NK-92 (cell line): ENCODE results near the gene INO80B.
A peak's percentile ranks its signal among the peaks of the same experiment; 100 is the strongest.
"Not testable (repeated sequence)": the region's sequence is repeated elsewhere in the genome, so short reads cannot be mapped to it uniquely, and the experiment has no call there.

ENCODE experiments used
- DNase-seq: peaks from one replicate; lab custom pipeline; 2025; ENCODE audit not compliant: unreplicated experiment; lab: John Stamatoyannopoulos, UW

The INO80B gene

DNA sequence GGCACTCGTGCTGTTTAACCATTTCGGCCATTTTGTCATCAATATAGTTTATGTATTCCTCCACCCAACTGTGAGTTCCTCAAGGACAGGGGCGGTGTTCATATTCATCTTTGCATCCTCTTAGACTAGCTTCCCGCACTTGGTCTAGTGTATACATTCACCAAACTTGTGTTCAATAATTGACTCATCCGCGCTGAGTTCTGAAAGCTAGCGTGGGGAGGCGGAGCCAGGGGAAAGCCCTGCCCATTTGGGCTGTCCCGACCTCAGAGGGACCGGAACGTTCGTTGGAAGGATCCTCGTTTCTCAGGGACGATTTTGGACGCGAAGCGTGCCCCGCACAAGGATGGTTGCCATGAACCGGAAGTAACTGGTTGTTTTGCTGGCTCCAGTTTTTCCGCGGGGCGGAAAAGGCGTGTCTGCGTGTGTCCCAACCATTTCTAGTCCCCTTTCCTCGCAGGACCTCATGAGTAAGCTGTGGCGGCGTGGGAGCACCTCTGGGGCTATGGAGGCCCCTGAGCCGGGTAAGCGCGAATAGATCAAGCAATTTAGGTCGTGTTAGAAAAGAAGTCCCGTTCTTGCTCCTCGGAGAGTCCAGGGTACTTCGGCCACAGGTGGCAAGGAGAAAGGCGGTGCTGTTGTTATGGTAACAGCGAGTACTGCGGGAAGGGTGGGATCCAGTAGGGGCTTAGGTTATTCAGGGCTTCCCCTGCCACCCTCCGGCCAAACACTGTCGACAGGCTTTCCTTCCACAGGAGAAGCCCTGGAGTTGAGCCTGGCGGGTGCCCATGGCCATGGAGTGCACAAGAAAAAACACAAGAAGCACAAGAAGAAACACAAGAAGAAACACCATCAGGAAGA lies at the start of gene INO80B:
INO80B (plus strand) TSS at position 434 of the 858 bp plus-strand sequence; CDS start at position 464, 30 bp downstream.
- DNase-seq, result peak; percentile 55

DNA sequence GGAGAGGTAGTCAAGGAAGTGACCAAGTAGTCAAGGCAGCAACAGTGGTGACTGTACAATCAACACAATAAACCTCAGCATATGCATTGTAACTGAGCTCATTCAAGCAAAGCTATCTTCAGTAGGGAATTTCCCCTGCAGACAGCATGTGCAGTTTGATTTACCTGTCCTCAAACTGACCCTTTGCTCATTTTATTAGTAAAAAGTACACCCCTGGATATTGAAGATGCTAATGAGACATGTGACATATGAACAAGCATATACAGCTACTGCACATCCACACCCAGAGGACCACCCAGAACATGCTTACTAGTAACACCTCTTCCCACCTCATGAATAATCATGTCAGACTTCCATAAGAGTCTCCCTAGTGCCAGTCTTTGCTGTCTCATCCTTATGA lies 48.9 kb upstream of the INO80B start:
- DNase-seq, result no peak

DNA sequence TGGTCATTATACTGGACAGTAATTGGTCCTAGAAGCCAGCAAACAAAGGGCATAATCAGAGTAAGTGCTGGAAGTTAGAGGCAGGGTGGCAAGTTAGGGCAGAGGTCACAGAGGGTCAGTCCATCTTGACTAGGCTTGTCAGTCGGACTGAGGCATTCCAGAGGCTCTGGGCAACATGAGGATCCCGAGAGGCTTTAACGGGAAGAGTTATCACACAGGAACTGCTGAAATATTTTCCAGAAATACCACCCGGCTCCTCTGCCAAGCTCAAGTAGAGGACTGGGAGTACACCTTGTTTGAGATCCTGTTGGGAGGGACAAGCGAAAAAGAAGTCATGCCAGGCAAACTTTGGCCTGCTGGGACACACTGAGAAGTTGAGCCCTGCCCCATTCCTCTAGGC lies 47.2 kb upstream of the INO80B start:
- no peak for DNase-seq

DNA sequence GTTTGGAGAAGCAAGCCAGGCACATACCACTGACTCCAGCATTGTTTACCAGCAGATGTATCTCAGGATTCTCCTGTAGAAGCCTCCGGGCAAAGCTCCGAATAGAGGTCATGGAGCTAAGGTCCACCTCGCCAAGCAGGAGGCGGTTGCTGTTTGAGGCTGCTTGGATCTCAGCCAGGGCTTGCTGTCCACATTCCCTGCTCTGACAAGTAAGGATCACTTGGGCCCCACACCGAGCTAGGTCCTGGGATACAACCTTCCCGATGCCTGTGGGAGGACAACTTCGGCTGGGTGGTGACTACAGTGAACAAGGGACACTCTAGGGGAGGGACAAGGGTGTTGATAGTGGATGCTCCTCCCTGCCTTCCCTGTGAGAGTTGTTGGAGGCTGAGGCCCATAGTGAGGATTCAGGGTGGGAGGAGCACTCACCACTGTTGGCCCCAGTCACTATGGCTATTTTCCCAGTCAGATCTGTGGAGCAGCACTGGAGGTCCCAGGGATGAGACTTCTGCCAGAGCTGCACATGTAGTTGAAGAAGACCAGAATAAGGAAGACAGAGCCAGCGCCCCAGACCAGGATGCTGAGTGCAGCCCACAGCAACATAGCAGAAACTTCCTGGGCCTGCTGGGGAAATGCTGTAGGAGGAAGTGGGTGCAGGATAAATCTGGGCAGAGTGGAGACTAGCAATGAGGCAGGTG lies 41.7 kb upstream of the INO80B start:
- DNase-seq, result no peak

DNA sequence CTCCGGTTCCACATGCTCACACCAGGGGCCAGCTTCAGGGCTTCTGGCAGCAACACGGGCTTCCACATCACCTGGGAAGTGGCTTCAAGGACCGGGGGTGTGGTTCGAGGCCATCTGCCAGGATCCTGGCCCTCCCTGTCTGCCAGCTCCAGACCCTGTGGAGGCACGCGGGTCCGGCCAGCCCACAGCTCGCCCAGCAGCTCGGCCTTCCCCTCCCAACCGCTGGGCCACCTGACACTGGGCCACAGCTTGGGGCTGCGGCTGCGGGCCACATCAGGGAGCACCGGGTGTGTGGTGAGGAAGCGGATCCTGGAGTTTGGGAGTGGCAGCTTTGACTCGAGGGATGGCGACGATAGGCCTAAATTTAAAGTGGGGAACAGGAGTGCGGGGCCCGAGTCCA lies 40.4 kb upstream of the INO80B start:
- no peak for DNase-seq

DNA sequence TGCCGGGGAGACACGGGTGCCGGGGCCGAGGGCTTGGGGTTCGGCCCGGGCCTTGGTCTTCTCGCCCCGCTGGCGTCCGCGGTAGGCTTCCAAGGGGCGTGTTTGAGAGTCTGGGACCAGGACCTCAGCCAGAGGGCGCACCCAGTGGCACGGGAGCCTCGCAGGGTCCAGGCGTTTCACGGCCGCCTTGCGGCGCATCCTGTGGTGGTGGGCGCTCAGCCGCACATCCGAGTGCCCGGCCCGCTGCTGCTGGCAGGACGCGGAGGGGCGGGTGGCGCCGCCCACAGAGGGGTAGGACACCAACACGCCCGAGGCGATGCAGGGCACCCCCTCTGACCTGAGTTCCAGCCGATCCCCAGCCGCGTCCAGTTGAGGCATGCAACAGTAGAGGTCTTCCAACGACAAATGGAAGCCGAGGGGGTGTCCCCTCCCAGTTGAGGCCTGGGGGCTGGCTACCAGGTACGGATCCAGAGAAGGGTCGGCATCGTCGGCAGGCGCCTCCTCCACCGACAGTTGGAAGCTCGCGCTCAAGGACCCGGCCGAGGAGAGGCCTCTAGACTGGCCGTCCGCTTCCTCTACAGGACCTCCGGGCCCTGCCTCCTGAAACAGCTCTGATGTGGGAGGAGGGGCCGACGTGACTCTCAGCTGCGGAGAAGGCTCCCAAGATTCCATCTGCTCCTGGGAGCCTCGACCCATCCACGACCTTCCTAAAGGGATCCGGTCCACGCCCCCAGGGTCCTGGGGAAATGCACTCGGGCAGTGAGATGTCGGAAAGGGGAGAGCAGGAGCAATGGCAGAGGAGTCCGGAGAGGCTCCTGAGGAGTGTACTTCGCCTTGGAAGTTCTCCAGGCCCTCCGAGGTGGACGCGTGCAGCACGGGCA lies 39.8 kb upstream of the INO80B start:
- DNase-seq, result no peak

DNA sequence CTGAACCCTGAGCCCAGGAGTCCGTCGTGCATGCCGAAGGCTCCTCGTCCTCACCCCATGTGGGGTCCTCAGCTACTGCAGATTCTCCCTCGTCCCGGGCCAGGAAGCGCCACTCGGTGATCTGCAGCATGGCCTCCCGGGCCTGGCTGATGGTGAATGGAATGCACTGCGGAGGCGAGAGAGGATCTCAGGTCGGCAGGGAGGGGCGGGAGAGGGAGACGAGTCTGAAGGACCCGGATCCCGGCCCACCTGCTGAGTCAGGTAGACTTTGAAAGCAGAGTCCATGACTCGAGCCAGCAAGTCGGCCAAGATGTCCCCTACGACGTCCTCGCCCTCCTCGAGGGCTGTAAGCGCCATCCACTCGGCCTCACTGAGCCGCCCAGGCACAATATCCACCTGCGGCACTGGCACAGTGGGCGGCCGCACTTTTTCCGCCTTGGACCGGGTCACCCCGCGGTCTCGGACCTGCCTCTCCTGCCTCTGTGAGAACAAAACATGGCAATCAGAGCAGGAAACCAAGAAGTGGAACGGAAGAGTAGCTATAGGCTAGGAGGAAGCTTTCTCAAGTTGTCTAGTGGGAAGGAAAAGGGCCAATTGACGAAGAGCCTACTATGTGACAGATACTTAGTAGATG lies 39.0 kb upstream of the INO80B start:
- no peak for DNase-seq

DNA sequence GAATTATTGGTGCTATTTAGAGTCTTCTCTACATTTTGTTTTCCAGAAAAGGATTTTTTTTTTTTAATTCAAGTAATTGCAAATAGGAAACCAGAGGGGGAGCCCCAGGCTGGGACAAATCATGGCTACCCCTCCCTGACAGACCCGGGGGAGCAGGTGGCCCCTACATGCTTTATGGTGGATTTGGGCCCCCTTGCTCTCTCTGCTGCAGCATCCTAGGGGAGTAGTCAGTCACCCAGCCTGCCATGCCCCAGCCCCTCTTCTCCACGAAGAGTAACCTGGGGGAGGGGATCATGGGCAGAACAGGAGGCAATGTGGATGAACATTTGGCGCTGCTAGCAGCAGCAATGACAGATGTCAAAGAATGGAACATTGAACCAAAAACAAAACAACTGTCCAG lies 38.1 kb upstream of the INO80B start:
- DNase-seq, result no peak

DNA sequence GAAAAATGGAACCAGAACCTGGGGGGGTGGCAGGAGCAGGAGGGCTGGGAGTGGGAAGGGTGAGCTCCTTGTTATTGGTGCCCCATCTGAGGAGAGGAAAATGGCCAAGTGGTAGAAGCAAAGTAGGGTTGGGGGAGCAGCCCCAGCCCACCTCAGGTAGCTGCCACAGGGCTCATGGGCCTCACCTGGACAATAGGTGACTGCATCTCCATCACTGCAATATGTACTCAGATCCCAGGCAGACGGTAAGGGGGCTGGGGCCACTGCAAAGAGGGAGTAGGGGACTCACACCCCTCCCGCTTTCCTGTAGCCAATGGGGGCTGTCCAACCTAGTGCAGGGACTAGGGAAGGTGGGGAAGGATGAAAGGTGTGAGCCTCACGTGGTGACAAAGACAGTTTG lies 37.7 kb upstream of the INO80B start:
- no peak for DNase-seq

DNA sequence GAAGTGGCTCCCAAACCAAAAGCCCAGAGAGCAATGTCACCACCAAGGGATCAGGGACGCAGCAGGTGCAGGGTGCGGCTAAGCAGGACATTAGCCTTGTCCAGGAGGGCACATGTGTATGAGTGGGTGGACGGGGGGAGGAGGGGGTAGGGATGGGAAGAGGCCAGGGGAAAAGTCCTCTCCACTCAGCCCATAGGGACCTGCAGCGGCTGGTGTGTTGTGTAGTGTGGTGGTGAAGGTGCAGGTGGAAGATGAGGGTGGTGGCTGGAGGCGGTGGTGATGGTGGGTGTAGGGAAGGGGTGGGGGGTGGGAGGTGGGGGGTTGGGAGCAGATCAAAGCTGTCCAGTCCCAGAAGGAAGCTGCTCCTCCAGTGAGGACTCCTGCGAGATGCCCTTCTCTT lies 37.1 kb upstream of the INO80B start:
- no peak for DNase-seq

DNA sequence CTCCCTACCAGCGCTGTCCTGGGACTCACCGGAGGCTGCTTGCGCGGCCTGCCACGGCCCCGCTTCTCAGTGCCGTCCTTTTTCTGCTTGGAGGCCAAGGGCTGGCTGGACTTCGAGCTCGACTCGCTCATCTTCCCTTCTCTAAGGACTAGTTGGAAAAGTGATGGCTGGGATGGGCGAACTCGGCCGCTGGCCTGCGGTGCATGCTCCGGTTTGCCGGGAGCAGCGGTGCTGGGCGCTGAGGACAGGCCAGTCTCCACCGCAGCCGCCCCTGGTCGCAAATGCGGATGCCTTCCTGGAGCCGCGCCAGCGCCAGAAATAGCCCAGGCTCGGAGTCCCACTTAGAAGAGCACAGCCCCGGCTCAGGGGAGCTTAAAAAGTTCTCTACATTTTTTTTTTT lies 36.6 kb upstream of the INO80B start:
- no peak for DNase-seq

DNA sequence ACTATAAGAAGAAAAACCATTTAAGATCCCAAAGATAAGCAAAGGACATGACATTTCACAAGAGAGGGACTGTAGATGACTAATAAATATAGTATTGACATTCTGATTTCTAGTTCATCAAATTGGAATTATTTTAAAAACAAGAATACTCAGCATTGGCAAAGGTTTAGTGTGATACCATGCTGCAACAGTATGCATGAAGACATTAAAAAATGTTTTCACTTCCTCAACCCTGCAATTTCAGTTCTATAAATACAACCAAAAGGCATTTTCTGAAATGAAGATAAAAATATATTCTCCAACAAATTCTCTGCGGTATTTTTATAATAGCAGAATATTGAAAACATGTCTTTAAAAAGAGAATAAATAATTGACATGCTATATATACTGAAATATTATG lies 35.5 kb upstream of the INO80B start:
- no peak for DNase-seq

DNA sequence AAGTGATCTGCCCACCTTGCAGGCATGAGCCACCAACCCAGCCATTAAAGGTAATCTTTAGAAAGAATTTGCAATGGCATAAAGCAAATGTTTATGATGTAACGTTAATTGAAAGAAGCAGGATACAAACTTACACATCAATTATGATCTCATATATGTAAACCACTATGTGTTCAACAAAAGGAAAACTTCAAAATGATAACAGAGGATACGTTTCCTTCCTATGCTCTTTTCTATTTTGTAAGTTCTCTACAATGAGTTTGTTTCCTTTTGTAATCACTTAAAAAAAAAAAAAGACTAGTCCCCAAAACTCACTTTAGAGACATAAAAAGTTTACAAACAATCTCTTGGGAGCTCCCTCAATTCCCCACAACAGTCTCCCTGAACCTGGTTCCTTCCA lies 34.9 kb upstream of the INO80B start:
- no peak for DNase-seq

DNA sequence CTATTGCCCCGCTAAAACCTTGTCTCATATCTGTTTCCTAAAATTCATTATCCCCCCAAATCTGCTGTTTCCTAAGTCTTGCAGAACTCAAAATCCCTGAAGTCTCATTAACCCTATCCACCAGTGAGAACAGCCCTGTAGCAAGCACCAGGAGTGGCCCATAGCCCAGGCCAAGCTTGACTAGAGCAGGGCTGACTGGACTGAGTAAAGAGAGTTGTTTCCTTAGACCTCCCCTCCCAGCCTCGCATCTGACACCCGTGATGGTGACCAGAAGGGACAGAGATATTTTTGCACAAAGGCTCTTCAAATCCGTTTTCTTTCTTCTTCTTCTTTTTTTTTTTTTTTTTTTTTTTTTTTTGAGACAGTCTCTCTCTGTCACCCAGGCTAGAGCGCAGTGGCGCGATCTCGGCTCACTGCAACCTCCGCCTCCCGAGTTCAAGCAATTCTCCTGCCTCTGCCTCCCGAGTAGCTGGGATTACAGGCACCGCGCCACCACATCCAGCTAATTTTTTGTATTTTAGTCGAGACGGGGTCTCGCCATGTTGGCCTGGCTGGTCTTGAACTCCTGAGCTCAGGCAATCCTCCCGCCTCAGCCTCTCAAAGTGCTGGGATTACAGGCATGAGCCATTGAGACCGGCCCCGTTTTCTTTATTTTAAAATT lies 34.3 kb upstream of the INO80B start:
- DNase-seq, result not testable (repeated sequence)

DNA sequence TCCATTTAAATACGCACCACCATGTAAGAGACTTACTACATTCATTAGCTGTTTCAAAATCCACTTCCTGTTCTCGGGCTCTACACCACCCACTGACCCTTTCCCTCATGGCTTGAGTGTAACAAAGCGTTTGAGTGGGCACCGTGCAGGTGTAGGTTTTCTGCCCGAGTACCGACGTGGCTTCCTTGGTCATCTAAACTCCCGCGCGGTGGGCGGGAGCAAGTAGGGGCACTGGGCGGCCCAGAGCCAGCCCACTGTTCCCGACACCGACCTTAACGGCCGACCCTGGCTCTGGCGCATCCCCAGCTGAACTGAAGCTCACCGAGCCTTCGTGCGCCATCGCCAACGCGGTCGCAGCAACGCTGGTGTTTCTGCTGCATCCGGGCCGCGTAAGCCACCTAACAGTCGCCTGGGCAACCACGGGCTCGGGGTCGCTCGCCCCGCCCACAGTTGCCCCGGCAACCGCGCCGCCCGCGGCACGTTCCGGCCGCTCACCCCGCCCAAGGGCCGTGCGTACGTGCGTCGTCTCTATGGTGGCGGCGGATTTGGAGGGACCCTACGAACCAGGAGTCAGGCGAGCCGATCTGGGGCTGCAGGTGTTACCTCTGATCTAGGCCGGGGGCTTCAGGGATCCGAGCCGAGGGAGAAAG lies 33.5 kb upstream of the INO80B start, which contains the start of the genes C2orf81 and WDR54:
C2orf81 (minus strand) TSS at position 399 of the 650 bp plus-strand sequence; CDS start at position 340, 59 bp downstream.
WDR54 (plus strand) TSS at position 510 of the 650 bp plus-strand sequence. CDS start 424 bp downstream, outside the sequence.
- DNase-seq, result peak; percentile 39

DNA sequence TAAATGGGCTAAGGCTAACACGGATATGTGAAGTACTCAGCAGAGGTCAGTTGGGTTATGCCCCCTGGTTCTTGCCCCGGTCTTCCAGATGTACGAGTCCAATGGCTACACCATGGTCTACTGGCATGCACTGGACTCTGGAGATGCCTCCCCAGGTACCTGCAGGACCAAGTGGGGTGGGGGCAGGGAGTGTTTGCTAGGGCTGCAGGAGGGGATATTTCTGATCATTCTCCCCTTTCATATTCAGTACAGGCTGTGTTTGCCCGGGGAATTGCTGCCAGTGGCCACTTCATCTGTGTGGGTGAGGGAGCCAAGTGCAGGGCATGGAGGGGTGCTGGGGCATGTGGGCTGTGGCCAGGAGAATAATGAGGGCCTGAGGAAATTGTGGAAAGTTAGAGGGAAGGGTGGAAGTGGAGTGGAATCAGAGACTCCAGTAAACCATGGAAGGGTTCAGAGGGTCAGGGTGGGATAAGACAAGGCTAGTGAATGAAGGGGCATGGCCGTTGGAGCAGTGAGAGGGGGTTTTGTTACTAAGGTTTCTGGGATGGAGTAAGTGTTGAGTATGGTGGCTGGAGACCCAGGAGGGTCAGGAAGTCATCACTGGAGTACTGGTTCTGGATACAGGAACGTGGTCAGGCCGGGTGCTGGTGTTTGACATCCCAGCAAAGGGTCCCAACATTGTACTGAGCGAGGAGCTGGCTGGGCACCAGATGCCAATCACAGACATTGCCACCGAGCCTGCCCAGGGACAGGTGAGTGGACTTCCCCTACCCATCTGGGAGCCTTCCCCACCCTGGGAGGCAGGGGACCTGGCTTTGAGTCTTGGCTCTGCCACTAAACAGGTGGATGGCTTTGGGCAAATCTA lies 31.4 kb upstream of the INO80B start:
- no peak for DNase-seq

DNA sequence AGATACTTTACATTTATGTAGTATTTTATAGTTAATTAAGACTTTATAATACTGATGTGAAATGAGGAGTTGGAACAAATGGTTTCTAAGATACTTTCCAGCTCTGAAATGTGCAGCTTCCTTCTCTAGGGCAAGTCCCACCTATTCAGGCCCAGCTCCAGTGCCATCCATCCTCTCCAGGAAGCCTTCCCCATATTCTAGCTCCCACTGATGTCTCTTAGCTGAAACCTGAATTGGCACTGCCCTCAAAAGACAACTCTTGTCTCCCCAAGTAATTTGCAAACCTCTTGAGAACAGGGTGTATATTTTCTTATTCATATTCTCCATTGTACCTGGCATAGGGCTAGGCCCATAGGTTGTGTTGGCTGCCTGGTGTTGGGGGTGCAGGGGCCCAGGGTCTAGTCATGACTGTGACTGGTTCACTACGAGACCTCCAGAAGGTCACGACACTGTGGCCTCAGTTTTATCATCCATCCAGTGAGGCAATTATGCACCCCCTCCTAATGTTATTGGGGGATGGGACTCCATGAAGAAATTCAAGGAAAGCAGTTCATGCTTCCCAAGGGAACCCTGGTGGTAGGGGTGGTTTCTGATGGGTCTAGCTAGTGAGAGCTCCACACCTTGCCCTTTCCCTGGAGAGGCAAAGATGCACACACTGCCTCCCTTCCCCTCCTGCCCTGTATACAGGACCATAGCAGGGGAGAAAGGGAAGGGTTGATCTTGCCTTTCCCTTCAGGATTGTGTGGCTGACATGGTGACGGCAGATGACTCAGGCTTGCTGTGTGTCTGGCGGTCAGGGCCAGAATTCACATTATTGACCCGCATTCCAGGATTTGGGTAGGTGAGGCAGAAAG lies 30.5 kb upstream of the INO80B start:
- DNase-seq, result no peak

DNA sequence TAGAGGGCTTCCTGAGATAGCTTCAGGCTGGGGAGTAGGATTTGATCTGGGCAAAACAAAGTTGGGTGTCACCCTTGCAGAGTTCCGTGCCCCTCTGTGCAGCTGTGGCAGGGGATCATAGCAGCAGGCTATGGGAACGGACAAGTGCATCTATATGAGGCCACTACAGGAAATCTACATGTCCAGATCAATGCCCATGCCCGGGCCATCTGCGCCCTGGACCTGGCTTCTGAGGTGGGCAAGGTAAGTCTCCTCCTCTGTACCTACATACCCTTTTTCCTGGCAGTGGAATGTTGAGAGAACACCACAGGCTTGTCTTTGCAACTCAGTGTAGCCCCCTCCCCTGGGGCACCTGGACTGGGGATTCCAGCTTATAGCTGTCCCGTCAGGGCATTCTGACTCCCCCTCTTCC lies 29.9 kb upstream of the INO80B start:
- no peak for DNase-seq
